GM04503 (cell line): ENCODE results near the gene ARHGEF28.
A peak's percentile ranks its signal among the peaks of the same experiment; 100 is the strongest.

Source experiments
- DNase-seq: peaks from one replicate; pipeline ENCODE4 v3.0.0-alpha.2; 2012; ENCODE audit warnings: low read depth

Gene ARHGEF28

GRCh38 chr5:73777192-73777591 lies 151.2 kb downstream of the ARHGEF28 start:
- DNase-seq: no peak

- DNase-seq: no peak
Measured at GRCh38 chr5:73780302-73781080, 154.5 kb downstream of the ARHGEF28 start.

- DNase-seq: no peak
Measured at GRCh38 chr5:73781107-73781768, 155.2 kb downstream of the ARHGEF28 start.

DNA sequence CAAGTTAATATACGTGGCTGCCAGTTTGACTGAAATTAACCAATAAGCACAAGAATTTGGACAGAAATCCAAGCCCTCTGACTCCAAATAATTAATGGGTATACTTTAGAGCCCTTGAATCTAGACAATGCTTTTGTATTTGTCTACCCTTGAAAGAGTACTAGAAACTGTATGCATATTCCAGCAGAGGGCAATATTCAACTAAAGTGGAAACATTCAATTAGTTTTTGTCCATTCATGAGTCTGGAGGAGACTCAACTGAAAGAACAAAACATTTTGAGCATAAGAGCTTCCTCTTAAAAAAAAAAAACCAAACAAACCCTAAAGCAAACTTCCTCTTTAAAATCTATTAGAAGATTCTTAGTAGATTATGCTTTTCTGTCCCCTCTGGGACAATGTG lies 157.8 kb downstream of the ARHGEF28 start:
- no peak for DNase-seq

- DNase-seq: no peak
Measured at GRCh38 chr5:73786043-73786831, 160.2 kb downstream of the ARHGEF28 start.

GRCh38 chr5:73789851-73790281 lies 163.9 kb downstream of the ARHGEF28 start:
- no peak for DNase-seq

DNA sequence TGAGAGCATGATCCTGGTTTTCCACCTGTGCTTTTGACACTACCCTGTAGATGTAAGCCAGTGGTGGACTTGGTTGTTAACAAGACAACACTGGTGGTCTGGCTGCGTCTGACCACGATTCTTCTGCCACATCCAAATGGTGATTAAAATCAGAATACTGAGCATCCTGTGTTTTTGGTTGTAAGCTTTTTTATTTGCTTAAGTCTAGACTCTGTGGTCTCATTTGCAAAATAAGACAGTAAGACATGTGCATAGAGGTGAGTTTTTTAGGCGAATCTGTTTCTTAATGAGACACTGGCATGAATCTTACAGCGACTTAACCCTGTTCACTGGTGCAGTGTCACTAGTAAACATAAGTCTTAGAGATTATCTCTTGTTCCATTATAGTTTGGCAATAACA lies 165.4 kb downstream of the ARHGEF28 start:
- DNase-seq: no peak

DNA sequence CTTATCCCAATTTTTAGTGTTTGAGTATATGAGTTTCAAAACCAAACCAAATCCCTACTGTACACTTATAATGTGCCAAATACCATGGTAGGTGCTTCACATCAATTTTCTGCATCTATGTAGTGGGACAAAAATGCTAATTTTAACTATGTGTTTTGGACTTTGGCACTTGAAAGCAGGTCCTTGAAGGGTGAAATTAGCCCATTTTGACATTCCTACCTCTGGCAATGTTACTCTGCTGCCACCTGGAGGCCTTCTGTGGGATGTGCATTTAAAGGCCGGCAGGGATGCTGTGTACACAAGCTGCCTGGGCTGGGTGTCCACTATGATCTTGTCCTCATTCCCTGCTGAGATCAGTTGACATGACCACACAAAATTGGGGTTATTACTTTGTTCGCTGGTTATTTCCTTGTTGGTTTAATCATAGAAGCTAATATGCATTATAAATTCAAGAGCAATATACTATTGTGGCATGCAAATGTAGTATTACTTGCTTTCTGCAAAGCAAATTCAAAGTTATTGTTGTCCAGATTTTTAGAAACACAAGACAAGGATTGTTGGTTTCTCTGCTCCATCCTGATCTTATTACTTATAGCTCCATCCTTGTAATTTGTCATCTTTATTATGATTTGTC lies 166.8 kb downstream of the ARHGEF28 start:
- DNase-seq: no peak

GRCh38 chr5:73793911-73794310 lies 167.9 kb downstream of the ARHGEF28 start:
- no peak for DNase-seq

GRCh38 chr5:73796164-73797131 lies 170.5 kb downstream of the ARHGEF28 start:
- DNase-seq: peak; percentile 90

GRCh38 chr5:73797132-73797510 lies 171.1 kb downstream of the ARHGEF28 start:
- DNase-seq: no peak

DNA sequence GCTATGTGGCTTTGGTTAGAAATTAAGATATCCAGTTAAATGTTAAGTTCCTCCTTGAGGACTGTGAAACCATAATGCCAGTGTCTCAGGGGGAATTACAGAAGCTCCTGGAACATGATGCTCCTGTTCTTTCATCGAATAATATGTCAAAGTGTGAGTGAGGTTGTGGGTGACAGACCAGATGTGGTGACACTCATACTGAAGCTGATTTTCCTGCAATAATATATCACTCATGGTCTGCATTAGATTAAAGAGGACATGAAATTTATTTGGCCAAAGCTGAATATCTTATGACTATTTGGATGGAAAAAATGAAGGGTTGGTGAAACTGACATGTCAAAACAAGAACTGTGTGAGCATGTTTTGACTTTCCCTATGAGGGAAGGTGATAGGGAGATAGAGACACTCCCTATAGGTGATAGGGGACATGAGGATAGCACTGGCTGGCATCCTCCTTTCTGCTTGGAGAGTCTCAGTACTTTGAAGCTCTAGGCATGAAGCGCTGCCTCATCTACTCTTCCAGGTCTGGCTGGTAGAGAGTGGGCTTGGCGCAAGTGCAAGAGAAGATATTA lies 173.5 kb downstream of the ARHGEF28 start:
- no peak for DNase-seq

DNA sequence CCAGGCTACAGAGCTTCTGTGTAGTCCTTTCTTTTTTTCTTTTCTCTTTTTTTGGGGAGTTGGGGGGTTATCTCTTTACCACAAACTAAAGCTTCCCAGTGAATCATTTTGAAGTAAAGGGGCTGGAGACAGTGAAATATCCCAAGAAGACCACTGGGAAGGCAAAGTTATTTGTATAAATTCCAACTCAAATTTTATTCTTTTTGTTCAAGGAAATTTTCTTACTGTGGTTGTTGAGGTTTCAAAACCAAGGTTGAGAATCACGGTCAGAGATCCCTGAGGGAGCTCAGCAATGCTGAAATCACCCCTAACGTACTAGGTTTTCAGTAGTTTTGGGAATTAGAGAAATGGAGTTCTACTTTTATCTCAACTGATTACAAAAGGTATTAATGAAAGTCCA lies 175.7 kb downstream of the ARHGEF28 start:
- no peak for DNase-seq

GRCh38 chr5:73805449-73805848 lies 179.5 kb downstream of the ARHGEF28 start:
- no peak for DNase-seq

DNA sequence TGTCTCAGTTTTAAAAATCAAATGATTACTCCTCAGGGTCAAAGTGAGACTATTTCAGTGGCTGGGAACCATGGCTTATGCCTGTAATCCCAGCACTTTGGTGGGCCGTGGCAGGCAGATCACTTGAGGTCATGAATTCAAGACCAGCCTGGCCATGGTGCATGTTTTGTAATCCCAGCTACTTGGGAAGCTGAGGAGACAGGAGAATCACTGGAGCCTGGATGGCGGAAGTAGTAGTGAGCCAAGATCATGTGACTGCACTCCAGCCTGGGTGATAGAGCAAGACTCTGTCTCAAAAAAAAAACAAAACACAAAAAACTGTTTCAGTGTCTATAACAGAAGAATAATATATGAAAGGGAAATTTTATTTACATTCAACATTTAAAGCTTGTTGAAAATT lies 182.9 kb downstream of the ARHGEF28 start:
- DNase-seq: no peak

GRCh38 chr5:73810429-73810828 lies 184.4 kb downstream of the ARHGEF28 start:
- no peak for DNase-seq

DNA sequence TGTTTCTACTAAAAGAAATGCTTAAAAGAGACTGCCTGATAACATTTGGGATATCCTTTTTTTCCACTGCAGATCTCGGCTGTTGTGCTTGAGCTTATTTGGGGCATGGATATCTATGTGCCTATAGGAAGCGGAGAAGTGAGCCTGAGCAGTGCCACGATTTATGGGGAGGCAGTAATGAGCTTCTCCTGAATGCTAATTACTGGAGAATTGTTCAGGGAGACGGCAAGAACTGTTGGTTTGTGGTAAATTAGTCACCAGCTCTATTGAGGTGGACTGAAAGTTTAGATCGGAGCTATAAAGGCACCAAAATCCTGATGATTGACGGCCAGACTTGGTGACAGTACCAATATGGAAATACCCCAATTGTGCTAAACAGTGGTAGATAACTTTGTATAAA lies 186.5 kb downstream of the ARHGEF28 start:
- DNase-seq: no peak

GRCh38 chr5:73812962-73813588 lies 187.1 kb downstream of the ARHGEF28 start:
- DNase-seq: no peak

GRCh38 chr5:73814233-73814846 lies 188.3 kb downstream of the ARHGEF28 start:
- DNase-seq: no peak

- DNase-seq: no peak
Measured at GRCh38 chr5:73815631-73816030, 189.6 kb downstream of the ARHGEF28 start.
